HG03457 (cell line): ENCODE data around the gene NRSN1.

Experiments
- ATAC-seq: cut with Tn5 transposase; IDR thresholded peaks from one replicate; pipeline ENCODE4 v1.9.1; 2021; ENCODE audit warnings: moderate number of reproducible peaks; ENCODE audit not compliant: unreplicated experiment

Gene NRSN1

GRCh38 chr6:24125980-24126379 lies at the start of gene NRSN1:
Gene NRSN1 (plus strand): TSS chr6:24126215. CDS start chr6:24134328, 8,113 bp downstream.
- ATAC-seq = no peak

GRCh38 chr6:24078200-24078599 lies 47.8 kb upstream of the NRSN1 start:
- ATAC-seq = no peak

GRCh38 chr6:24079076-24079475 lies 46.9 kb upstream of the NRSN1 start:
- ATAC-seq = no peak

- ATAC-seq = no peak
Observed at GRCh38 chr6:24080711-24081110, 45.3 kb upstream of the NRSN1 start.

GRCh38 chr6:24089736-24090135 lies 36.3 kb upstream of the NRSN1 start:
- no peak for ATAC-seq

GRCh38 chr6:24092407-24092806 lies 33.6 kb upstream of the NRSN1 start:
- no peak for ATAC-seq

GRCh38 chr6:24093381-24093780 lies 32.6 kb upstream of the NRSN1 start:
- ATAC-seq = no peak

- ATAC-seq = peak; percentile 65
Observed at GRCh38 chr6:24099181-24099580, 26.8 kb upstream of the NRSN1 start.

- no peak for ATAC-seq
Observed at GRCh38 chr6:24100024-24100769, 25.8 kb upstream of the NRSN1 start.

GRCh38 chr6:24100770-24101155 lies 25.3 kb upstream of the NRSN1 start:
- ATAC-seq = no peak

- no peak for ATAC-seq
Observed at GRCh38 chr6:24105191-24105590, 20.8 kb upstream of the NRSN1 start.

GRCh38 chr6:24106291-24106690 lies 19.7 kb upstream of the NRSN1 start:
- ATAC-seq = no peak

GRCh38 chr6:24107294-24107693 lies 18.7 kb upstream of the NRSN1 start:
- ATAC-seq = no peak

- ATAC-seq = no peak
Observed at GRCh38 chr6:24108056-24108455, 18.0 kb upstream of the NRSN1 start.

GRCh38 chr6:24110417-24110816 lies 15.6 kb upstream of the NRSN1 start:
- ATAC-seq = no peak

GRCh38 chr6:24113891-24114290 lies 12.1 kb upstream of the NRSN1 start:
- no peak for ATAC-seq

- ATAC-seq = no peak
Observed at GRCh38 chr6:24117021-24117420, 9.0 kb upstream of the NRSN1 start.

GRCh38 chr6:24122139-24122538 lies 3.9 kb upstream of the NRSN1 start:
- ATAC-seq = no peak

- no peak for ATAC-seq
Observed at GRCh38 chr6:24126586-24127192, 674 bp downstream of the NRSN1 start.

GRCh38 chr6:24127316-24127715 lies 1.3 kb downstream of the NRSN1 start:
- ATAC-seq = no peak

GRCh38 chr6:24131751-24132150 lies 5.7 kb downstream of the NRSN1 start:
- no peak for ATAC-seq

GRCh38 chr6:24139080-24139479 lies 13.1 kb downstream of the NRSN1 start:
- ATAC-seq = no peak

- ATAC-seq = no peak
Observed at GRCh38 chr6:24139639-24140038, 13.6 kb downstream of the NRSN1 start.
